HCT116 (cell line): ENCODE measurements around the gene NLGN4Y.

Experiments
- ATF3 ChIP-seq: IDR thresholded peaks from 2 replicates; pipeline ENCODE4 v1.6.1; 2012
- CTCF ChIP-seq, 3 experiments: fragments of 200-600 bp in 1 of 3; sonication (generic) in 1 of 3; IDR thresholded peaks in 2 of 3; conservative IDR thresholded peaks in 1 of 3; 2 replicates each; pipeline ENCODE4 v1.5.1; 2012 to 2017; ENCODE audit warnings: low read depth in 2 of 3, low read length in 2 of 3, antibody characterized with exemption in 1 of 3, borderline replicate concordance in 1 of 3, control low read depth in 1 of 3, mild to moderate bottlenecking in 1 of 3, mixed read lengths in 1 of 3, mixed run types in 1 of 3, moderate library complexity in 1 of 3; ENCODE audit not compliant: insufficient read depth in 1 of 3
- EGR1 ChIP-seq: IDR thresholded peaks from 2 replicates; pipeline ENCODE4 v1.6.1; 2012; ENCODE audit warnings: low read depth
- POLR2A ChIP-seq: IDR thresholded peaks from 2 replicates; pipeline ENCODE4 v1.7.0; 2011; ENCODE audit warnings: borderline replicate concordance; ENCODE audit not compliant: insufficient read depth, insufficient read length; ENCODE audit errors: extremely low read depth
- TCF7L2 ChIP-seq: IDR thresholded peaks from 2 replicates; pipeline ENCODE4 v1.7.0; 2011; ENCODE audit warnings: borderline replicate concordance, inconsistent platforms; ENCODE audit not compliant: insufficient read depth, insufficient read length; ENCODE audit errors: extremely low read depth
- ZBTB33 ChIP-seq: IDR thresholded peaks from 2 replicates; pipeline ENCODE4 v1.6.1; 2011; ENCODE audit warnings: mild to moderate bottlenecking, low read length, moderate library complexity; ENCODE audit not compliant: insufficient replicate concordance; ENCODE audit errors: extremely low read depth

- TF ChIP-seq EGR1 (no peak), ATF3 (no peak), ZBTB33 (no peak), TCF7L2 (no peak), POLR2A (no peak), CTCF (IDR thresholded peaks at IDR 0.05 in 2 of 3, conservative IDR thresholded peaks at IDR 0.05 in 1 of 3; ENCODE audit: borderline replicate concordance in 1 of 3, insufficient read depth in 1 of 3, low read depth in 2 of 3, low read length in 2 of 3) (no peak)
Observed at GRCh38 chrY:14617625-14618024, 93.3 kb downstream of the NLGN4Y start.
